ENCODE measurements around the gene GOLGA7B. TPM values are rescaled to one million over a fixed set of nuclear protein-coding genes. Genes with fewer than 3 reads are reported as not detected.

Gene GOLGA7B
- total RNA-seq, 1 donor from 2014 or later: 2.5 TPM

DNA sequence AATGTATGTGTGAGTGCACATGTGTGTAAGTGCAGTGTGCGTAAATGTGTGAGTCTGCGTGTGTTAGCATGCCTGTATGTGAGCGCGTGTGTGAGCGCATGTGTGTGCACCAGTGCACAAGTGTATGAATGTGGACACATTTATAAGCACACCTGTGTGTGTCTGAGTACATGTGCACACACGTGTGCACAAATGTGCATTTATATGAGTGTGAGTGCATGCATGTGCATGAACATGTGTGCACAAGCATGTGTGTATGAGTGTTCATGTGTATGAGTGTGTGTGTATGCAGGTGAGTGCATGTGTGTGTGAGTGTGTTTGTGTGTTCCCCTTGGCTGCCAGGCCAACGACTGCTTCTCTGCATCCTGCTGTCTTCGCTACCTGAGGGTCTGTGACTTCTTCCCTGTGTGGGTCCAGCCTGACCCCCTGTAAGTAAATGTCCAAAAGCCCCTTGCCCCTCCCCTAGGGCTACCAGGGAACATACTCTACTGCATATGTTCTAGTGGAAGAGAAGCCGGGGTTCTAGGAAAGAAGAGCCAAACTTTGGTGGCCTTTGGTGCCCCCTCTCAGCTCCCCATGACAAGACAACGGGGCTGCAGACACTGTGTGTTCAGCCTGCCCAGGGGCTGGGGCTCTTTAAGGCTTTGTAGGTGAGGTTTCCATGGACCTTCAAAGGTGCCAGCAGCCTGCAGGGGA is 17.0 kb downstream of the GOLGA7B start:
- no peaks in the 10 kb centered on the region for H3K36me3 ChIP-seq
- H3K27ac ChIP-seq: no peak overlapping the region
- intact Hi-C loops (cut with DNase I): loop anchor here (10.0 kb wide), 1 partner anchor 72 kb away; no protein-coding TSS in a partner anchor
- H3K27me3 ChIP-seq: no peaks in the 10 kb centered on the region
- DNase-seq (ENCODE audit: extremely low spot score in 2 of 2): no peak
- no peak overlapping the region for H3K4me3 ChIP-seq
- peaks cover 8% of the 10 kb centered on the region for H3K4me1 ChIP-seq
- TF ChIP-seq POLR2AphosphoS5 (IDR thresholded peaks at IDR 0.05; ENCODE audit: insufficient read depth in 1 of 2, low read depth in 1 of 2): no peak
- TF ChIP-seq, protein P1, sequence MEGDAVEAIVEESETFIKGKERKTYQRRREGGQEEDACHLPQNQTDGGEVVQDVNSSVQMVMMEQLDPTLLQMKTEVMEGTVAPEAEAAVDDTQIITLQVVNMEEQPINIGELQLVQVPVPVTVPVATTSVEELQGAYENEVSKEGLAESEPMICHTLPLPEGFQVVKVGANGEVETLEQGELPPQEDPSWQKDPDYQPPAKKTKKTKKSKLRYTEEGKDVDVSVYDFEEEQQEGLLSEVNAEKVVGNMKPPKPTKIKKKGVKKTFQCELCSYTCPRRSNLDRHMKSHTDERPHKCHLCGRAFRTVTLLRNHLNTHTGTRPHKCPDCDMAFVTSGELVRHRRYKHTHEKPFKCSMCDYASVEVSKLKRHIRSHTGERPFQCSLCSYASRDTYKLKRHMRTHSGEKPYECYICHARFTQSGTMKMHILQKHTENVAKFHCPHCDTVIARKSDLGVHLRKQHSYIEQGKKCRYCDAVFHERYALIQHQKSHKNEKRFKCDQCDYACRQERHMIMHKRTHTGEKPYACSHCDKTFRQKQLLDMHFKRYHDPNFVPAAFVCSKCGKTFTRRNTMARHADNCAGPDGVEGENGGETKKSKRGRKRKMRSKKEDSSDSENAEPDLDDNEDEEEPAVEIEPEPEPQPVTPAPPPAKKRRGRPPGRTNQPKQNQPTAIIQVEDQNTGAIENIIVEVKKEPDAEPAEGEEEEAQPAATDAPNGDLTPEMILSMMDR (IDR thresholded peaks at IDR 0.05): no peak
- TF ChIP-seq POLR2A (IDR thresholded peaks at IDR 0.05): no peak
- H3K9me3 ChIP-seq: no peaks in the 10 kb centered on the region

DNA sequence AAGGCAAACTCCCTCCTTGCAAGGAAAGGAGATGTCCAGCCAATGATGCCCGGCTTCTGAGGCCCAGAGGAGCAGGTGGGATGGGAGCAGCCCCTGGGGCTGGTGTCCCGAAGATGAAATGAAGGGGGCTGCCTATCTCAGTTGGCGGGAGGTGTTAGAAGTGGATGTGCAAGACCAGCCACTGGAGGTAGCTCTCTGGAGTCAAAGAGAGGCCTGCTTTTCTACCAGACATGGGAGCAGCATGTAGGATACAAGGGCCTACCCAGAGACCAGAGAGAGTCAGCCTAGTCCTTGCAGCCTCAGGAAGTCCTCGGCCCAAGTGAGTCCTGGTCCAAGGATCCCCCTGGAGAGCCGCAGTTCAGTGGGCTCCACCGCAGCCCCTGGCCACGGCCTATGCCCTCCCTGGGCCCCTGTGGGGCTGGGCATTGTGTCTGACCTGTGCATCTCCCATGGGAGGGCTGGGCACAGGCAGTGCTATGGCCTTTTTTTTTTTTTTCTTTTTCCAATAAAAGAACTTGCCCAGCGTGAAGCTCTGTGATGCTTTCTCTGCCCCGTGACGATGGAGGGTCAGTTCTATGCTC is 17.7 kb downstream of the GOLGA7B start:
- no peaks in the 10 kb centered on the region for H3K36me3 ChIP-seq
- H3K27me3 ChIP-seq: no peaks in the 10 kb centered on the region
- no peak overlapping the region for H3K27ac ChIP-seq
- H3K4me1 ChIP-seq: peaks cover 8% of the 10 kb centered on the region
- H3K9me3 ChIP-seq: no peaks in the 10 kb centered on the region
- TF ChIP-seq, protein P1 (IDR thresholded peaks at IDR 0.05): no peak
- TF ChIP-seq POLR2A (IDR thresholded peaks at IDR 0.05): no peak
- TF ChIP-seq POLR2AphosphoS5 (IDR thresholded peaks at IDR 0.05; ENCODE audit: insufficient read depth in 1 of 2, low read depth in 1 of 2): no peak
- H3K4me3 ChIP-seq: no peak overlapping the region
- no peak for DNase-seq (ENCODE audit: extremely low spot score in 2 of 2)
- intact Hi-C loops (cut with DNase I): loop anchor here (10.0 kb wide), 1 partner anchor 73 kb away; no protein-coding TSS in a partner anchor

DNA sequence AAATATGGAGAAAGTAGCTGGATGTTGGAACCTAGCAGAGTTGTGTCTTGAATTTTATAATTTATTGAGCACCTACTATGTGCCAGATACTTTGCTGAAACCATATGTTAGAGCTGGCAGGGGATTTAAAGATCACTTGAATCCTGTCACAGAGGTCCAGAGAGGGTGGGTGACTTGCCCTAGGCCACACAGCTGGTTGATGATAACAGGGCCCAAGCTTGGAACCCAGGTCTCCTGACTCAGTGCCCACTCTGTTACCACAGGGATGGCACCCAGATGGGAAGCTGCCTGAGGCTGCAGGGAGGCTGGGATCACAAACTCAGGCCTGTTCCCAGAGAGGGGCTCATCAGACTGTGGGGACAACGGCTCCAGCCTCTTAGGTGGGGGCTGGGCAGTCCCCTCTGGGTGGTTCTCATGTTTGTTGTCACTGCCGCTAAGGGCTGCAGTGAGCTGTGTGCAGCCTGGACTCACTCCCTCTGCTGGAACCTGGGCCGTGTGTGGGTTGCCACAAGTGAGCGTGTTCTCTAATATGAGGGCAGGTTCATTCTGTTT is 18.6 kb downstream of the GOLGA7B start:
- peaks cover 9% of the 10 kb centered on the region for H3K4me1 ChIP-seq
- intact Hi-C loops (cut with DNase I): loop anchor here (10.0 kb wide), 1 partner anchor 73 kb away; no protein-coding TSS in a partner anchor
- no peaks in the 10 kb centered on the region for H3K9me3 ChIP-seq
- no peak overlapping the region for H3K27ac ChIP-seq
- no peaks in the 10 kb centered on the region for H3K27me3 ChIP-seq
- no peaks in the 10 kb centered on the region for H3K36me3 ChIP-seq
- H3K4me3 ChIP-seq: no peak overlapping the region
- TF ChIP-seq POLR2A (IDR thresholded peaks at IDR 0.05): no peak
- no peak for DNase-seq (ENCODE audit: extremely low spot score in 2 of 2)

DNA sequence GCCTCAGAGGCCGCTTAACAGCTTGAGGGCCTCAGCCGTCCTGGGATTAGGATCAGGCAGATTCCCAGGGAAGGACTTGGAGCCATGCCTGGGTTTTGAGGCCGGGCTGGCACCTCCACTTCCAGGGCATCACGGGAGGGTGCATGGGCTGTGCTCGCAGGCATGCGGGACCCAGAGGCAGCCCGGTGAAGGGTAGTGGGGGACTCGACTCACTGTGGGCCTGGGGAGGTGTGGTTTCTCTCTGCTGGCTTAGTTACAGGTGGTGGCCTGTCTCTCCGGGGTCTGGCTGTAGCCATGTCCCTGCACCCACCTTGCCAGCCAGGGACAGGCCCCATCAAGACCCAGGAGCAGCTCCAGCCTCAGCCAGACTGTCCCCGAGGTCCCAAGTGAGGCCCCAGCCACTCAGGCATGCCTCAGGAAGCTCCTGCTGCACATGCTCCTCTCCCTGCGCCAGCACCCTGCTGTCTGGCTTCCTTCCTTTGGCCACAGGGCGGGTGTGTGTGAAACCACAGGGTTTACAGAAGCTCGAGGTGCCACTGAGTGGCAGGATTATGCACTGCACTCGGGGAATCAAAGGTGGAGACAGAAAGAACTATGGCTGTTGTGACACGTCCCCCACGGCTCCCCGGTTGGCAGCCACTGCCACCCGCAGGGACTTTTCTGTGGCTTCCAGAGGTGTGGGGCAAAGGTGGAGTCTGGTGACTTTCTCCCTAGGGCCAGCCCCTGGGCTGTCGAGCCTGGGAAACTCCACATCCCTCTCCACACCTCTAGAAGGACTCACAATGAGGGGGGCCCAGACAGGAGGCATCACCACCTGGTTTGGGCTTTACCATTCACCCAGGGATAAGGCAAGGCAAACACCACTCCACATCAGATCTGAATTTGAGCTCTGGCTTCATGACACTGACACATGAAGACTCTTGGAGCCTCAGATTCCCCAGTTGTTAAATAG is 19.7 kb downstream of the GOLGA7B start:
- intact Hi-C loops (cut with DNase I): loop anchor here (10.0 kb wide), 1 partner anchor 75 kb away; no protein-coding TSS in a partner anchor
- Histone ChIP-seq H3K27ac (no peak overlapping the region), H3K9me3 (no peaks in the 10 kb centered on the region), H3K4me1 (peaks cover 14% of the 10 kb centered on the region), H3K27me3 (no peaks in the 10 kb centered on the region), H3K36me3 (no peaks in the 10 kb centered on the region), H3K4me3 (no peak overlapping the region)
- DNase-seq (ENCODE audit: extremely low spot score in 2 of 2): no peak
- TF ChIP-seq, protein P1 (IDR thresholded peaks at IDR 0.05): peak; percentile 22 to 64 (median 53)
- TF ChIP-seq POLR2AphosphoS5 (IDR thresholded peaks at IDR 0.05; ENCODE audit: insufficient read depth in 1 of 2, low read depth in 1 of 2): peak; percentile 30 to 58
- no peak for TF ChIP-seq POLR2A (IDR thresholded peaks at IDR 0.05)

DNA sequence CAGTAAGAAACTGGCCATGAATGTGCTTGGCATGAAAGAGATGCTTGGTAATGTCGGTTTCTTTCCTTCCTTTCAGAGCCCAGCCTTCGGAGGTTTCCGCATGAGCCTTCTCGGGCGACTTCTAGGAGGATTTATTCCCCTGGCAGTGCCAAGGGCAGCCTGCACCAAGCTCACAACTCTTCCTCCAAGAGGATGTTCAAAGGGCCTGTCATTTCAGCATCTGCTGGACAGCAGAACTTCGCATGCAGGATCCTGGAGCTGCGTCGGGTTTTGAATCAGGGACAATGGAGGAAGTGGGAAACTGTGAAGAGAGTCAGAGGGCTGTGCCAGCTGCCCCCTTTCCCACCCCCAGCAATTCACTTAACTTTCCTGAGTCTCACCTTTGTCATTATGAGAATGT is 21.3 kb downstream of the GOLGA7B start:
- DNase-seq (ENCODE audit: extremely low spot score in 2 of 2): no peak
- Histone ChIP-seq H3K9me3 (no peaks in the 10 kb centered on the region), H3K27me3 (no peaks in the 10 kb centered on the region), H3K27ac (no peak overlapping the region), H3K4me3 (no peak overlapping the region), H3K36me3 (no peaks in the 10 kb centered on the region), H3K4me1 (peaks cover 14% of the 10 kb centered on the region)
- intact Hi-C loops (cut with DNase I): no loop called here
- no peak for TF ChIP-seq POLR2A (IDR thresholded peaks at IDR 0.05)
- TF ChIP-seq, protein P1 (IDR thresholded peaks at IDR 0.05): no peak
- no peak for TF ChIP-seq POLR2AphosphoS5 (IDR thresholded peaks at IDR 0.05; ENCODE audit: insufficient read depth in 1 of 2, low read depth in 1 of 2)

Measured in vagina (tissue), 2 donors.